ENCODE data around the gene RBBP8.
"Not testable (repeated sequence)": the region's sequence is repeated elsewhere in the genome, so short reads cannot be mapped to it uniquely, and the experiment has no call there.

Gene RBBP8

DNA sequence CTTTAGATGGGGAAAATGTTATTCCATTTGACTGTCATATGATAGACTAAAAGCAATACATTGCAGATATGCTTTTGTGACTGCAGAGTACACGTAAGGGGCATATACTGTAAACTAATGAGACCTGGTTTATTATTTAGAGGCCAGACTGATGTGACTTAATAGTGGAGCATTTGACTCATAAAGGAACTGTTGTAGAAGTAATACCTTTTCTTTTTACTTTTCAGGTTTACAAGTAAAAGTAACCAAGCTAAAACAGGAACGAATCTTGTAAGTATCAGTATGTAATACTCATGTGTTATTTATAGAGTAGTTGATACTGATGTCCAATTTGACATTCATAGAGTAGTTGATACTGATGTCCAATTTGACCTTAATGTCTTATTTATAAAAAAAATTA, 13.1 kb downstream of the RBBP8 start:
- DNase-seq, result no peak

GRCh38 chr18:22946846-22947245, 13.7 kb downstream of the RBBP8 start:
- no peak for DNase-seq

DNA sequence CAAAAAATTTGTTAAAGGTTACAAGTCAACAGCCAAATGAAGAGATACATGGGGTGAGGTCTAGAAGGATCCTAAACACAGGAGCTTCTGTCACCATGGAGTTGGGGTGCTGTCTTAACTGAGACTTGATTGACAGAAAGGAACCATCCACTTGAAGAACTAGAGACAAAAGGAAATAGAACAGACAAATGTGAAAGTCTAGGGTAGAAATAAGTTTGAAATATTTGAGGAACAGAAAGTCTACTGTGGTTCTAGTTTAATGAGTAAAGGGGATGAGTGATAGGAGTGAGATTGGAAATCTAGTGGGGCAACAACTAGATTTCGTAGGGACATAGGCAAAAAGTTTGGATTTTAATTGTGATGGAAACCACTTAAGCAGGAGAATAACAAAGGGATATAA, 18.7 kb downstream of the RBBP8 start:
- no peak for DNase-seq

DNA sequence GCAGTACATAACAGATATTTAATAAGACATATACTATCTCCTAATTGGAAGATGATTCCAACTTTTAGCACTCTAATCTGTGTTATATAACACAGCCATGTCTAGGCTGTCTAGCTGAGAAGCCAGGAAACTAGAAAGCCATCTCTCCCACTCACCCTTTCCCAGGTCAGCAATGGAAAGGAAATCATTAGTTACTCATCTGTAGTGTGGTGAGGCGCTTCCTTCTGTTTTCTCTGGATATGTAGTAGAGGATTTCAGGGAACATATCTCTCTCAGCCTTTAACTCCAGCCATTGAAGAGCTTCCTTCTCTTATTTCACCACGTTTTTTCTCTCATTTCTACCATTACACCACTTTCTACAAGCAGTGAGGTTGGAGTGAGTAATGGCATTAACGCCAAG, 19.4 kb downstream of the RBBP8 start:
- DNase-seq, result no peak

DNA sequence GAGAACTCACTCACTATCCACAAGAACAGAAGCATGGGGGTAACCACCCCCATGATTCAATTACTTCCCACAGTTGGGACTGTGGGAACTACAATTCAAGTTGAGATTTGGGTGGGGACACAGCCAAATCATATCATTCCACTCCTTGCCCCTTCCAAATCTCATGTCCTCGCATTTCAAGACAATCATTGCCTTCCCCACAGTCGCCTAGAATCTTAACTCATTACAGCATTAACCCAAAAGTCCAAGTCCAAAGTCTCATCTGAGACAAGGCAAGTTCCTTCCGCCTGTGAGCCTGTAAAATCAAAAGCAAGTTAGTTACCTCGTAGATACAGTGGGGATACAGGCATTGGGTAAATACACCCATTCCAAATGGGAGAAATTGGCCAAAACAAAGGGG, 20.9 kb downstream of the RBBP8 start:
- not testable (repeated sequence) for DNase-seq

- DNase-seq, result no peak
These were observed 23.1 kb downstream of the RBBP8 start for GRCh38 chr18:22956226-22956625.

DNA sequence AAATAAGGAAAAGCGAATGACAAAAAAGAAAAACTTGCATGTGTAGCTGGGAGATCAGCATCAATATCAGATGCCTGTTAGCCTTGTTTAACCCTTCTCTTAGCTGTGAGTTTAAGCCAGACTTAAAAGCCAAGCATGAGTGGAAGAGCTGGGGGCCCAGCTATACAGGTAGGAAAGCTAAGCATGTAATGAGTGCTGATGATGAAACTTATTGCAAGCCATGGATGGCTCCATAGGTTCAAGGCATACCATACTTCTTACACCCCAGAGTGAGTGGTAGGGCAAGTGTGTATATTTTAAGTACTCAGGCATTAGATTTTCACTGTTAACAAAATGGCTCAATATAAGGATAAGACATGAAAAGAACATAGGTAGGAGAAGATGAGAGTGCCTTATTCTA, 28.0 kb downstream of the RBBP8 start:
- no peak for DNase-seq

GRCh38 chr18:22962004-22962403, 28.9 kb downstream of the RBBP8 start:
- DNase-seq, result no peak

DNA sequence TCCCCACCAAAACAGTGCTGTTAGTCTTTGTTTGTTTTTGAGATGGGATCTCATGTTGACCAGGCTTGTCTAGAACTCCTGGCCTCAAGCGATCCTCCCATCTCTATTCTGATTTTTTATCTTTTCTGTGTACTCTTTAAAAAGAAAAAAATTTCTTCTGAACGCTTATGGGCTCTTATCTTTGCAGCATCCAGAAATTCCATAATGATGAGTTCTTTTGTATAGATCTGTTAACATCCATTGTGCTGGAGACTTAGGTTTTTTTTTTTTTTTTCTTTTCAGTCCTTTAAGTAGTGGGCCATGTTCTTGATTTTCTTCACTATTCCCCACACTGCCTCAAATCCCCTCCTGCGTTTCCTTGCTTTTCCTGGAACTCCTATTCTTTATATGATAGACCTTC, 31.0 kb downstream of the RBBP8 start:
- DNase-seq, result no peak

- no peak for DNase-seq
These were observed 31.6 kb downstream of the RBBP8 start for GRCh38 chr18:22964722-22965121.

DNA sequence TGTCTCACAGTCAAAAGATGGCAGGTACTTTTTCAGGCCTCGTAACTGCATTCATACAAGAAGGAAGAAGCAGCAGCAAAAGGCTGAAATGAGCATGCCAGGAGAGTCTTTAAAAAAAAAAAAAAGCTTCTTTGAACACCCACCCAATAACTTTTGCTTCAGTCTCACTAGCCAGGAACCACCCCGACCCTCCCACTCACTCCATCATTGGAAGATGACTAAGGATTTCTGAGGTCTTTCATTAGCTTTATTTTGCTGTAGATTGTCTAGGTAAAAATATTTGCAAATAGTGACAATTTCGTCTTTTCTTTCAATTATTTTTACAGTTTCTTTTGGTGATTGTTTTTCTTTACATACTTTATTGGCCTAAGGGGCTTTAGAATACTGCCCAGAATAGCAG, 37.9 kb downstream of the RBBP8 start:
- DNase-seq, result no peak

DNA sequence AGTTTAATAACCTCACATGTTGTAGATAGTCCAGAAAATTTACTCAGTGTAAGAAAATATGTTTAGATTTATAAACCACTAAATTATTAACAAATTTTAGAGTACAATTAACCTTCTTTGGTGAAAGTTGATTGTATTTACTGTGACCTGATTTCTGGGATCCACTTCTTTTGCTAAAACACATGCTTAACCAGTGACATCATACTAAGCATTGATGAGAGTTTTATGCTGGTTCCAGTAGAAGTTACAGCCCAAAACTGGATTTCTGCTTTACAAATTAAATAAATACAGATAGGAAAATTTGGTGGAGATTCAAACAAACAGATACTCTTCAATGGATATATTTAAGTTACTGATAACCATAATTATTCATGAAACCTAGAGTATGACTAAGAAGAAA, 40.9 kb downstream of the RBBP8 start:
- no peak for DNase-seq

DNA sequence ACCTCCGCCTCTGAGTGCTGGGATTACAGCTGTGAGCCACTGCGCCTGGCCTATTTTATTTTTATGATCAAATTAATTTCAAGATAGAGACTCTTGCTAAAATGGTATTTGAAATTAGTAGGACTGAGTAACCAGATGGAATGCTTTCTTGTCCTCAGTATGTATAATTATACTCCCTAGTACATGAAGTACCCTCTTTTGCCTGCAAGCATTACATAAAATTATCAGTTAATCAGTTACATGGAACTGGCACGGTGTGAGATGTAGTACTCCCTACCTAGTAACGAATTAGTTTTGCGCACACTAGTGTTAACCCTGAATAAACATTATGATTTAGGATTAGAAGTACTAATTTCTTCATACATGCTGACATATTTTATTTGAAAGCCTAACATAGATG, 41.6 kb downstream of the RBBP8 start:
- DNase-seq, result no peak

- no peak for DNase-seq
These were observed 42.4 kb downstream of the RBBP8 start for GRCh38 chr18:22975508-22975907.

DNA sequence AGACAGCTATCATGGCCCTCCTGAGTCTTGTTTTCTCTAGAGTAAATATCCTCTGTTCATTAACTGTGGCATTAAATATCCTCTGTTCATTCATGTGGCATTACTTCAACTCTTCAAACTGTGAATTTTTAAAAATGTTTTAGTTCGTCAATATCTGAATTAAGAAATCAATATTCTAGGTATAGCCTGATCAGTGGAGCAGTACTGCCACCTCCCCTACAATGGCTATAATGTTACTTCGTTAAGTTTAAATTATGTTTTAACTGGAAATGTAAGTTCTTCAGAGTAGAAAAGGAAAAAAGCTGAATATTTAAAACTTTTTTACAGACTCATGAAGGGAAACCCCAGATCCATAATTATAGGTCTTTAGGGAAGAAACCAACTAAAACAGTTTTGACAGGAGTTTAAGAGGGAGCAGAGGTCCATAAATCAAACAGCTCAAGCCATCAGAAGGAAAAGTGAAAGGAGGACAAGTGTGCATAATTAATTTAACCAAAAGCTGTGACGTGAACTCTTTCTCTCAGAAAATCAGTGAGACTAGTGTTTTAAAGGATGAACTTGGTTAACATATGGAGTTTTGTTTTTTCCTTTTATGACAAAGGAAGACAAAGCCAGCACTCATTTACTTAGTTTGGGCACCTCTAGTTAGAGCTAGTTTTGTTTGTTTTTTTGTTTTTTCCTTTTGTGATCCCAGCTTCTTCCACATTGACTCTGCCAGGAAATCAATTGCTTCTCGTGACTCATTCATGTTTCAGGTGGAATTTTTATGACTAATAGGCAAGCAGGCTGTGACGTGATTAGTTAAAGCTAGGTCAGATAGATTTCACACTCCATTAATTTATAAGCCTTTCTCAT, 44.9 kb downstream of the RBBP8 start:
- no peak for DNase-seq

DNA sequence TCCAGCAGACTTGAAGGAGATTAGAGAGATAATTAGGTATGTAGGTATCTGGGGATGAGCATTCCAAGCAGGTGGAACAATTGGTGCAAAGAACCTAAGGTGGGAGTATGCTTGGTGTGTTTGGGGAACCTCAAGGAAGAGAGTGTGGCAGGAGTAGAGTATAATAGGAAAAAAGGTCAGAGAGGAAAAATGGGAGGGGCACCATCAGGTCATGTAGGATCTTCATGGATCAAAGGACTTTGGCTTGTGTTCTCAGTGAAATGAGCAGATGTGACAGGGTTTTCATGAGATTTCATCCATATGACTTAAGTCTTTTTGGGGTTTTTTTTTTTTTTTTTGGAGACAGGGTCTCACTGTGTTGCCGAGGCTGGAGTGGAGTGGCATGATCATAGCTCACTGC, 47.3 kb downstream of the RBBP8 start:
- no peak for DNase-seq

GRCh38 chr18:22981274-22982133, 48.4 kb downstream of the RBBP8 start:
- DNase-seq, result no peak

GRCh38 chr18:22983175-22983574, 50.0 kb downstream of the RBBP8 start:
- DNase-seq, result no peak

GRCh38 chr18:22985250-22985649, 52.1 kb downstream of the RBBP8 start:
- DNase-seq, result no peak

DNA sequence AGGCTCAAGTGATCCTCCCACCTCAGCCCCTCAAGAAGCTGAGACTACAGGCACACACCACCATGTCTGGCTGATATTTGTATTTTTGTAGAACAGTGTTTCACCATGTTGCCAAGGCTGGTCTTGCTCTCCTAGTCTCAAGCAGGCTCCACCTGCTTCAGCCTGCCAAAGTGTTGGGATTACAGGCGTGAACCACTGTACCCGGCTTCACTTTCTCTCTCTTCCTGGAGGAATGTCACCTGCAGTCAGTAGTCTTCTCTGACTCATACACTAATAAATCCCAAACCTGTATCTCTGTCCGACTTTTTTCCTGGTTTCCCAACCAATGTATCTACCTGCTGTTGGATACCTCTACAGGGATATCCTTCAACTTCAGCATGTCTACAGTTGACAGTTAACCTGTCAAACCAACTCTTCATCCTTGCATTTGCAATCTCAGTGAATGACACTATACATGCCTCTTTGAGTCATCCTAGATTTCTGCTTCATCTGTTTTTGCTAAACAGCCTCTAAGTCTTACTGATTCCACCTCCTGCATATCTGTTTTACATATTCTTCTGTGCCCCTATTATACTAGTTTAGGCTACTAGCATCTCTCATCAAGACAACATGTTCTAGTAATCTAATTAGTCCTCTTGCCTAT, 54.5 kb downstream of the RBBP8 start:
- no peak for DNase-seq

- DNase-seq, result no peak
These were observed 55.1 kb downstream of the RBBP8 start for GRCh38 chr18:22988208-22988607.

GRCh38 chr18:22998344-22998743, 65.2 kb downstream of the RBBP8 start:
- no peak for DNase-seq

GRCh38 chr18:22999212-22999611, 66.1 kb downstream of the RBBP8 start:
- DNase-seq, result no peak

DNA sequence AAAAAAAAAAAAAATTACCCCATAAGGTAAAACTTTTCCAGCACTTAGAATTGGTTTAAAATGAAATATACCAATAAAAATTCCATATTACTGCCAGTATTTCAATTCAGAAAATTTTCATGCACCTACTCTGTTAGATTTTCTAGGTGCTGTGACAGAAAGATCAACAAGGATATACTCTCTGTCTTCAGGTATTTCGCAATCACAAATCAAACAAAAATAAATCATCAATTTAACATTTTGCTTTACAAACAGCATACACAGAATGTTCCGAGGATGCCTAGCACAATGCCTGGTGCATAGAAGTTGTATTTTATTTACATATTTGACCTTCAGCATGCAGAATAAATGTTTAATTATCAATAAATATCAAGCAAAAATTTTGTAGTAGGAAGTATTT, 66.5 kb downstream of the RBBP8 start:
- DNase-seq, result no peak

Measured in effector CD8-positive, alpha-beta T cell (primary cell).